ENCODE results near the gene APPL1. TPM values are rescaled to one million over a fixed set of nuclear protein-coding genes. Genes with fewer than 3 reads are reported as not detected.
A peak's percentile ranks its signal among the peaks of the same experiment; 100 is the strongest.

Gene APPL1
- total and polyA plus RNA-seq, 11 donors: 13.2 to 60.9 (median 45.3) TPM

GRCh38 chr3:57287205-57287604 is 59.7 kb downstream of the APPL1 start:
- WGBS, 4 donors: 59 to 71% (median 64%) methylated on average over 2 of the region's 2 CpGs

DNA sequence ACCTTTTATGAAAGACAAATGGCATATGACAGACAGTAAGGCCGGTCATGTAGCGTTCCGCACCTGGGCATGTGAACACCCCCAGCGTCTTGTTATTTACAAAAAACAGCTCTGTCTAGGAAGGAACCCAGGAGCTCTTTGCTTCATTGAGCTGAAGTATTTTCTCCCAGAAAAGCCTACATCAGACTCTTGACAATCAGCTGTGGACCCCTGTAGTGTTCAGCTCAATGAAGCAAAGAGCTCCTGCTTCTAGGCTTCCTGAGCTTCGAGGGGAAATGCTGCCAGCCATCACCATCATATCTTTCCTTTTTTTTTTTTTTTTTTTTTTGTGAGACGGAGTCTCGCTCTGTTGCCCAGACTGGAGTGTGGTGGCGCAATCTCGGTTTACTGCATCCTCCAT is 60.9 kb downstream of the APPL1 start:
- Histone ChIP-seq H3K4me3 (no peak overlapping the region), H3K4me1 (peaks cover 0 to 11% (median 0%) of the 10 kb centered on the region in 12 donors), H3K36me3 (peaks cover 0 to 27% (median 0%) of the 10 kb centered on the region in 9 donors), H3K27me3 (no peaks in the 10 kb centered on the region), H3K9me3 (no peaks in the 10 kb centered on the region), H3K27ac (no peak overlapping the region)
- no peak for ATAC-seq
- no peak for TF ChIP-seq POLR2A (IDR thresholded peaks at IDR 0.05)
- TF ChIP-seq, protein P1, sequence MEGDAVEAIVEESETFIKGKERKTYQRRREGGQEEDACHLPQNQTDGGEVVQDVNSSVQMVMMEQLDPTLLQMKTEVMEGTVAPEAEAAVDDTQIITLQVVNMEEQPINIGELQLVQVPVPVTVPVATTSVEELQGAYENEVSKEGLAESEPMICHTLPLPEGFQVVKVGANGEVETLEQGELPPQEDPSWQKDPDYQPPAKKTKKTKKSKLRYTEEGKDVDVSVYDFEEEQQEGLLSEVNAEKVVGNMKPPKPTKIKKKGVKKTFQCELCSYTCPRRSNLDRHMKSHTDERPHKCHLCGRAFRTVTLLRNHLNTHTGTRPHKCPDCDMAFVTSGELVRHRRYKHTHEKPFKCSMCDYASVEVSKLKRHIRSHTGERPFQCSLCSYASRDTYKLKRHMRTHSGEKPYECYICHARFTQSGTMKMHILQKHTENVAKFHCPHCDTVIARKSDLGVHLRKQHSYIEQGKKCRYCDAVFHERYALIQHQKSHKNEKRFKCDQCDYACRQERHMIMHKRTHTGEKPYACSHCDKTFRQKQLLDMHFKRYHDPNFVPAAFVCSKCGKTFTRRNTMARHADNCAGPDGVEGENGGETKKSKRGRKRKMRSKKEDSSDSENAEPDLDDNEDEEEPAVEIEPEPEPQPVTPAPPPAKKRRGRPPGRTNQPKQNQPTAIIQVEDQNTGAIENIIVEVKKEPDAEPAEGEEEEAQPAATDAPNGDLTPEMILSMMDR (IDR thresholded peaks at IDR 0.05): no peak
- intact Hi-C loops (cut with DNase I): no loop called here
- no peak for DNase-seq
- WGBS, 4 donors: 86 to 92% (median 90%) methylated on average over 9 of the region's 9 CpGs

More at GRCh38 chr3:57287205-57287604, 59.7 kb downstream of the APPL1 start:
- DNase-seq (no peak), ATAC-seq (no peak)
- Histone ChIP-seq H3K27me3 (no peaks in the 10 kb centered on the region), H3K9me3 (no peaks in the 10 kb centered on the region), H3K4me1 (peaks cover 0 to 7% (median 0%) of the 10 kb centered on the region in 12 donors), H3K4me3 (no peak overlapping the region), H3K27ac (no peak overlapping the region), H3K36me3 (peaks cover 0 to 28% (median 0%) of the 10 kb centered on the region in 9 donors)
- intact Hi-C loops (cut with DNase I): no loop called here
- TF ChIP-seq POLR2A (IDR thresholded peaks at IDR 0.05): no peak
- TF ChIP-seq, protein P1 (IDR thresholded peaks at IDR 0.05): no peak

DNA sequence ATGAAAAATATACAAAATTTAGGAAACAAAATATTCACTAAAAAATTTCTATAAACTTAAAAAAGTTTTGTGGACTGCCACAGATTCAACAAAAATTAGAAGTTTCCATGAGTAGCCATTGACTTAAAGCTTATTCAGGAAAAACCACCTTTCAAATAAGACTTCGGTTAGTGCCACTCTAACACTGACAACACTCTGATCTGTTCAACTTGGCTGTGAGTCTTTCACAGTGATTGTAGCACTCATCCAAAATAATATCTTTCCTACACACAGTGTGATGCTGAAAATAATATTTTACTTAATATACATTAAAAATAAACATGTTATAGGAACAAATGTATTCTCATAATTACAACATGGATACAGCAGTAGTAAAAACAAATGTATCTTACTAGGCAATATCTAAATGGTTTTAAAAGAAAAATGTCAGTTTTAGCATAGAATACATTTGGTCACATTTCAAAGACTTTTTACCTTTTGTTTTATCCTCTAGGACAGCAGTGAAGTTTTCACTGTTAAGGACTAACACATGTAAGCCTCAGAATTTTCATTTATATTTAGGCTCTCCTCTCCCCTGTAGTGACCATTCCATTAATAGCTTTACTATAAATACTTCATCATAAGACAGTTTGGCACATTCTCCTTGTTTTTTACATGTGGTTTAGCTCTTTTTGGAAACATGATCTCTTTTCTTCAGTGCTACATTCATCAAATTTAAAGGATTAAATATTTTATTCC is 64.8 kb downstream of the APPL1 start, which contains the start of gene ASB14:
ASB14 (minus strand) TSS at position 527 of the 738 bp plus-strand sequence. CDS start 652 bp downstream, outside the sequence.
- peak; percentile 33 to 82 (median 63) for ATAC-seq
- no peak for DNase-seq
- Histone ChIP-seq H3K27me3 (no peaks in the 10 kb centered on the region), H3K4me3 (peak within 1 kb of the TSS in 9 of 12 donors; percentile 17 to 52 (median 36)), H3K36me3 (peaks cover 0 to 11% (median 0%) of the 10 kb centered on the region in 9 donors), H3K4me1 (peaks cover 0 to 16% (median 0%) of the 10 kb centered on the region in 12 donors), H3K27ac (peak within 1 kb of the TSS in 9 of 12 donors; percentile 2 to 74 (median 56)), H3K9me3 (no peaks in the 10 kb centered on the region)
- intact Hi-C loops (cut with DNase I): no loop called here
- WGBS, 4 donors: 52 to 56% (median 55%) methylated on average over 1 of the region's 1 CpG
- TF ChIP-seq, protein P1 (IDR thresholded peaks at IDR 0.05): no peak
- no peak for TF ChIP-seq POLR2A (IDR thresholded peaks at IDR 0.05)

DNA sequence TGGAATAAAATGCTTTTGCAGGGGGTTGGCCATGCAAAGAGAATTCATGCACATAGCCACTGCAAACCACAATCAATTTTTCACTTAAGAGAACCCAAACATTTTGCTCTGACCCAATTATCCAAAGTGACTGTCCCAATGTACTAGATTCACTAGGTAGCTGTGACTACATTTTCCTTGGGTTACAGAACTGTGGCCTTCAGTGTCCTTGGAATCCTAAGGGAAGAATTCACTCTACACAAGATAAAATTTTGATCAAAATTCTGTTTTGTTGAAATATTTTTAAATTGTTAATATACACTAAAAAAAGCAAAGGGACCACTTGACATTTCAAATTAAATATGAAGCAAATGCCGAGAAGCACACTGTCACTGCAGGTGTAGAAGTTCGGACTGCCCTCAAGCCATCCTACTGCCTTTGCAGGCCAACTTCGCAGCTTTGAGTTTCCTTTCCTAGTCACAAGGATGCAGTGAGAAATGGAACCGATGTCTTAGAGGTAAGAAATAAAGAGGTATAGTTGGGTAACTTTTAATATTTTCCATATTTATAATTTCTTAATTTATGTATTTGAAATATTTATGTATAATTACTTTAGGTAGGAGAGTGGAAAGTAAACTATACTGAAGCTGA is 65.5 kb downstream of the APPL1 start:
- H3K4me3 ChIP-seq: peak overlapping the region in 5 of 12 donors; percentile 29 to 52 (median 36)
- peaks cover 0 to 16% (median 0%) of the 10 kb centered on the region in 12 donors for H3K4me1 ChIP-seq
- H3K27me3 ChIP-seq: no peaks in the 10 kb centered on the region
- peak in 1 of 4 donors; percentile 3 for ATAC-seq
- H3K9me3 ChIP-seq: no peaks in the 10 kb centered on the region
- no peak for DNase-seq
- no peak for TF ChIP-seq POLR2A (IDR thresholded peaks at IDR 0.05)
- TF ChIP-seq, protein P1 (IDR thresholded peaks at IDR 0.05): no peak
- 87 to 95% (median 89%) methylated on average over 4 of the region's 4 CpGs for WGBS, 4 donors
- intact Hi-C loops (cut with DNase I): no loop called here
- H3K36me3 ChIP-seq: peaks cover 0 to 7% (median 0%) of the 10 kb centered on the region in 9 donors
- peak overlapping the region in 7 of 12 donors; percentile 2 to 74 (median 61) for H3K27ac ChIP-seq

Data from heart left ventricle (tissue), 16 donors.